ENCODE results near the gene OR2AT4.
"Not testable (repeated sequence)": the region's sequence is repeated elsewhere in the genome, so short reads cannot be mapped to it uniquely, and the experiment has no call there.

The OR2AT4 gene

GRCh38 chr11:75101424-75102128 lies 4.9 kb upstream of the OR2AT4 start:
- DNase-seq: no peak

DNA sequence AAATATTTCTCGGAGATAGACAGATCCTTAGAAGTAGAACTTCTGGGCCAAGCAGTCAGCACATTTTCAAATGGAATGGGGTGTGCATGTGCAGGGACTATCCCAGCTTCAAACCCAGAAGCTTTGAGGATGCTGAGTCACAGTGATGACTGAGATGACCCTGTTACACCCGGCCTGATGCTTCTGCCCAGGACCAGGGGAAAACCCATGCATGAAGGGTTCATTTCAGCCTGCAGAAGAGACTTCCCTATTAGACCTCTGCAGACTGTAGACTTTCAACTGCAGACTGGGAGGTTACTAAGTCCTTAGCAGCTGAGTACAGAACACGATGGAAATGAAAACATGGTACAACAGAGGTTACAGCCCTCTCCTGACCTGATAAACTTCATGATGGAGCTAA lies 3.6 kb upstream of the OR2AT4 start:
- no peak for DNase-seq

DNA sequence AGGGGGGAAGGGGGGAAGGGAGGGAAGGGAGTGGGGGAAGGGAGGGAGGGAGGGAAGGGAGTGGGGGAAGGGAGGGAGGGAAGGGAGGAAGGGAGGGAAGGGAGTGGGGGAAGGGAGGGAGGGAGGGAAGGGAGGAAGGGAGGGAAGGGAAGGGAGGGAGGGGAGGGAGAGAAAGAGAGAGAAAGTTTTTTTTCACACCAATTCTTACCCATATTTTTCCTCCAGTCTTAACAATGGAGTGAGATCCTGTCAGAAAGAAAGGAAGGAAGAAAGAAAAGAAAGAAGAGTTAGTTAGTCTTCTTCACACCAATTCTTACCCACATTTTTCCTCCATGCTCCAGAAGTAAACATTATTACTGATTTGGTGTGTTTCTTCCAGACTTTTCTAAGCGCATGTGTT lies 3.0 kb upstream of the OR2AT4 start:
- DNase-seq: no peak

GRCh38 chr11:75098835-75099439 lies 2.3 kb upstream of the OR2AT4 start:
- not testable (repeated sequence) for DNase-seq

DNA sequence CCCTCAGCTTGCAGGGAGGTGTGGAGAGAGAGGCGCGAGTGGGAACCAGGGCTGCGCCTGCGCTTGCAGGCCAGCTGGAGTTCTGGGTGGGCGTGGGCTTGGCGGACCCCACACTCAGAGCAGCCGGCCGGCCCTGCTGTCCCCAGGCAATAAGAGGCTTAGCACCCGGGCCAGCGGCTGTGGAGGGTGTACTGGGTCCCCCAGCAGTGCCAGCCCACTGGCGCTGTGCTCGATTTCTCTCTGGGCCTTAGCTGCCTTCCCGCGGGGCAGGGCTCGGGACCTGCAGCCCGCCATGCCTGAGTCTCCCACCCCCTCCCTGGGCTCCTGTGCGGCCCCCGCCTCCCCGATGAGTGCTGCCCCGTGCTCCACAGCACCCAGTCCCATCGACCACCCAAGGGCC lies 1.5 kb upstream of the OR2AT4 start:
- not testable (repeated sequence) for DNase-seq

- no peak for DNase-seq
These were observed 489 bp upstream of the OR2AT4 start for GRCh38 chr11:75097173-75097557.

- not testable (repeated sequence) for DNase-seq
These were observed 2.3 kb downstream of the OR2AT4 start for GRCh38 chr11:75094382-75094781.

DNA sequence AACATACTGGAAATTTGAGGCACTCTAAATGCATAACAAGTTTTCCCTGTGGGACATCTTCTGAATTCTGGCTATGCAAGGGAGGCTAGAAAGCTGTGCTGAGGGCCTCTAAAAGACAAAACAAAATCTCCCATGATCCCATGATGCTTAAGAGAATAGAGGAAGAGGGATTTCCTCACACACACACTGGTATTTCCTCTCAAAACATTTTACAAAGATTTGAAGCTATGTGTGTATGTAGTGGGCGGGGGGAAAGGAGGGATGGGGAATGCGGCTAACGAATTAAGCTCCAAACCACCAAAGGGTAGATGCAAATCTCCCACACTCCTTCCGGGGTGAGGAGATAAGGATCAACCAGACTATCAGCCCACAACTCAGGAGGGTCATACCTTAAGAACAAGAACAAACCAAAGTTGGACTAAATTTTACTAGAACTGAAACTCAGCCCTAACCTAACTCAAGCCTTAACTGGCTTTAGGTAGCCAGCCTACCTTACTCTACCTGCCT lies 6.0 kb downstream of the OR2AT4 start:
- no peak for DNase-seq

DNA sequence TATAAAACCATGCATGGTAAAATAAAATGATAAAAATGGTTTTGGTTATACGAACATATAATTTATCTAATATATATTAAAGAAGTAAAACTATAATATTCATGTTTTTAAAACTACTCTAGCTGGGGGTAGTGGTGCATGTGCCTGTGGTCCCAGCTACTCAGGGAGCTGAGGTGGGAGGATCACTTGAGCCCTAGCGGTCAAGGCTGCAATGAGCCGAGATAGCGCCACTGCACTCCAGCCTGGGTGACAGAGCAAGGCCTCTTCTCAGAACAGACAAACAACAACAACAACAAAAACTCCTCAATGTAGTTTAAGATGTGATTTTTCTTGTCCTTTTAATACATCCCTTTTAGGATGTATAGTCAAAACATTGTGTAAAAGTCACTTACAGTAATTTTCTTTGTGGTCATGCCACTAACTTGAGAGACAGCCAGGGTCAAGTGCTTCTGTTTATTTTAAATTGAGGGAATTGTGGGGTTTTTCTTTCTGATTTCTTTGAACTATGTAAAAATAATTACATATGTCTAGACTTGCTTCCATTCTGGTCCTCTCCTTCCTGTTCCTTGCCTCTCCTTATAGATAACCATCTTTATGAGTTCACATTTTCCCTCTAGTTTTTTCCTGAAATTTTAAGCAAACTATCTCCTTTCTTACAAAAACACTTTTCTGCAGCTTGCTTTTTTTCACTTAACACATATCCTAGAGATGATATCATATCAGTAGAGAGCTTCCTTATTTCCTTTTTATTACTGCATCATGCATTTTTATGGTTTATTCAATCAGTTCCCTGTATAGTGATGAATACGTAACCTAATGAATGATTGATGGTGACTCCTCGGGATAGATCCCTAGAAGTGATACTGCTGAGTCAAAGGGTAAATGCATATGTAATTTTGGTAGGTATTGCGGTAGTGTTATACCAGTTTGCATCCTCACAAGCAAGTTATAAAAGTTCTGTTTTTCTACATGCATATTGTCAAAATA lies 9.1 kb downstream of the OR2AT4 start:
- DNase-seq: no peak

DNA sequence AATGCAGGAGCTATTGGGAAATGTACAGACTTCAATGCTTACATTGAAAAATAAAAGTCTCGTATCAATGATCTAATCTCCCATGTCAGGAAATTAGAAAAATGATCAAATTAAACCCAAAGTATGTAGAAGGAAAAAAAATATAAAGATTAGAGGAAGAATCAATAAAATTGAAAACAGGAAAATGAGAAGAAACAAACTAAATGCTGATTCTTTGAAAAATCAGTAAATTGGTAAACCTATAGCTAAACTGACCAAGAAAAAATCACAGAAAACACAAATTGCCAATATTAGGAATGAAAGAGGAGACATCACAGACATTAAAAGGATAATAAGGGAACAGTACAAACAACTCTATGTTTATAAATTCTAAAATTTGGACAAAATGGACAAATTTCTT lies 11.8 kb downstream of the OR2AT4 start:
- DNase-seq: no peak

DNA sequence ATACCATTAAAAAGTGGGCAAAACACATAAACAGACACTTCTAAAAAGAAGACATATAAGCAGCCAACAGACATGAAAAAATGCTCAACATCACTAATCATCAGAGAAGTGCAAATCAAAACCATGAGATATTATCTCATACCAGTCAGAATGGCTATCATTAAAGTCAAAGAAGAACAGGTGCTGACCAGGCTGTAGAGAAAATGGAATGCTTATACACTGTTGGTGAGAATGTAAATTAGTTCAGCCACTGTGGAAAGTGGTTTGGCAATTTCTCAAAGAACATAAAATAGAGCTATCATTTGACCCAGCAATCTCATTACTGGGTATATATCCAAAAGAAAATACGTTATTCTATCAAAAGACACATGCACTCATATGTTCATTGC lies 13.5 kb downstream of the OR2AT4 start:
- DNase-seq: no peak

- DNase-seq: no peak
These were observed 14.0 kb downstream of the OR2AT4 start for GRCh38 chr11:75082601-75083216.

GRCh38 chr11:75079546-75079945 lies 17.1 kb downstream of the OR2AT4 start:
- DNase-seq: no peak

DNA sequence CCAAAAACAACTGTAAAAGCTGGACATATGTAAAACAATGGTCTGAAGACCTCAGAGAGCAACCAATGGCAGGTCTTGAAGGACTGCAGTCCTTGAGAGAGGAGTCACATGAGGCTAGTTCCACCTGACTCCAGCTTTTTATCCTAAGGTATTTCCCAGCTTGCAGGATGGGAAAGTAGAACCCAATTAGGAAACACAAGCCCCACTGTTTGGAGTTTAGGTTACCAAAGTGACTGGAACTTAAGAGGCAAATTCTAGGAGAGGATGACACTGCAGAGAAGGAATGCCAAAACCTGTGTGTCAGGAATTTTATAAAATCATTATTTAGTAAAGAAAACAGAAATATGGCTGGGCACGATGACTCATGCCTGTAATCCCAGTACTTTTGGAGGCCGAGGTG lies 18.4 kb downstream of the OR2AT4 start:
- no peak for DNase-seq

DNA sequence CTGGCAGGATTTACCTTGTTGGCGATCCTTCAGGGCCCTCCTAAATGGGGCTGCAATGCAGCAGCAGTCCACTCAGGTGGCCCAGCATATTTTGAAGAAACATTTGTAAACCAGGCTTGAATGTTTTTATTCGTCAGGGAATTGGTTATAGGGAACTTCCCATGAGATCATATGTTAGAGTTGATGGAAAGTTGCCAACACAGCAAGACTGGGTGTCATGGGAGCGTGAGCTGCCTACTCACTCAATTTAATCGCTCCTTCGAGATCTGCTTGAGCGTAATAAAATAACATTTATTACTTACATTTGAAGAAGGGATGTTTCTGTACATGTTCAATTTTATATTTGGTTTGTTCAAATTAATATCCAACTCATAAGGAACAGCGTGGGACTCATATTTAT lies 19.4 kb downstream of the OR2AT4 start:
- DNase-seq: no peak

- no peak for DNase-seq
These were observed 20.0 kb downstream of the OR2AT4 start for GRCh38 chr11:75076671-75077070.

GRCh38 chr11:75073459-75074190 lies 23.1 kb downstream of the OR2AT4 start:
- DNase-seq: no peak

GRCh38 chr11:75072582-75072981 lies 24.1 kb downstream of the OR2AT4 start:
- DNase-seq: no peak

DNA sequence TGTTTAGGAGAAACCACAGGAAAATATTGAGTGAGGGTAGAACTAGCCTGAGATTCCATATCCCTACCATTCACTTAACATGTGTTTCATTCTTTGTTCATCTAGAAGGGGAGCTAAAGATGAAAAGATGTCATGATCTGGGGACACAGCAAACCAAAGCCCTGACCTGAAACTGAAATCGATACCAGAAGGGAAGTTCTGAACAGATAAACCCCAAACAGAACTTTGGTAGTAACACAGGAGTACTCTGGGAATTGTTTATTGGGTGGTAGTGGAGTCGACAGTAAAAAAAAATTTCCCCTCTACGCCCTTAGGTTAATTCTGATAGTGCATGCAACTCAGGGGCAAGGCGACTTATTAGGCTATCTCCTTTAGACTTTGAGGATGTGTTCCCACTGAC lies 27.2 kb downstream of the OR2AT4 start:
- DNase-seq: no peak

GRCh38 chr11:75068993-75069392 lies 27.7 kb downstream of the OR2AT4 start:
- DNase-seq: no peak

DNA sequence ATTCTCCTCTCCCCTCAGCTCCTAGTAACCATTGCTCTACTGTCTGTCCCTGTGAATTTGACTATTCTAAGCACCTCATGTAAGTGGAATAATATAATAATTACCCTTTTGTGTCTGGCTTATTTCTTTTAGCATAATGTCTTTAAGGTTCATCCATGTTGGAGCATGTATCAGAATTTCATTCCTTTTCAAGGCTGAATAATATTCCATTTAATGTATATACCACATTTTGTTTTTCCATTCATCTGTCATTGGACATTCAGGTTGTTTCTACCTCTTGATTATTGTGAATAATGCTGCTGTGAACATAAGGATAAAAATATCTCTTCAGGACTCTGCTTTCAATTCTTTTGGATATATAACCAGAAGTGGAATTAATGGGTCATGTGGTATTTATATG lies 28.1 kb downstream of the OR2AT4 start:
- DNase-seq: no peak

GRCh38 chr11:75066061-75066460 lies 30.6 kb downstream of the OR2AT4 start:
- DNase-seq: no peak

Measured in C1 segment of cervical spinal cord (tissue), 14 donors.